ENCODE measurements around the gene SULT1A1.

Gene SULT1A1

DNA sequence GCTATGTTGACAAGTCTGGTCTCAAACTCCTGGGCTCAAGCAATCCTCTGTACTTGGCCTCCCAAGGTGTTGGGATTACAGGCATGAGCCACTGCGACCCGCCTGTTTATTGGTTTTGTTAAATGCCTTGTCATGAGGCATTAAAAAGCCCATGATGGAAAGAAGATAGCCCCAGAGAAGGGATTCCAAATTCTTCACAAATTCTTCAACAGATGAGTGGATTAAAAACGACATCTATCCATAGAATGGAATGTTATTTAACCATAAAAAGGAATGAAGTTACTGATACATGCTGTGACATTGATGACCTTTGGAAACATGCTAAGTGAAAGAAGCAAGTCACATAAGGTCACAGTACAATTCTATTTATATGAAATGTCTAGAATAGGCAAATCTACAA is 51.4 kb downstream of the SULT1A1 start:
- no peak for DNase-seq (ENCODE audit: low read depth)

DNA sequence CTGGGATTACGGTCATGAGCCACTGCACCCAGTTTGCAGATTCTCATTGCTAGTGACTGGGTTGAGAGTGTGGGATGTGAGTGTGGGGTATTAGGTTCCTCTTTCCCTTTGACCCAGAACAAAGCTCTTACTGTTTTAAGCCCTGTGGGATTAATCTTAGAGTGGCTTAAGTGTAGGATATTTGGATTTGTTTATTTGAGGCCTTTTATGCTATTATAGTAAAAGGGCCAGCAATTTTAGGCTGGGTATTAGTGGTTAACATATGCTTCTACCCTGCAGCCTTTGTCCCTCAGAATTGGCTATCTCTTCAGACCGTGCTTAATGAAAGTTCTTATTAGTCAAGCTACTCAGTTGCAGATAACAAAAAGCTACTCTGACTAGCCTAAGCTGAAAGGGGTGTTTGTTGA is 52.9 kb downstream of the SULT1A1 start:
- DNase-seq (ENCODE audit: low read depth): no peak

DNA sequence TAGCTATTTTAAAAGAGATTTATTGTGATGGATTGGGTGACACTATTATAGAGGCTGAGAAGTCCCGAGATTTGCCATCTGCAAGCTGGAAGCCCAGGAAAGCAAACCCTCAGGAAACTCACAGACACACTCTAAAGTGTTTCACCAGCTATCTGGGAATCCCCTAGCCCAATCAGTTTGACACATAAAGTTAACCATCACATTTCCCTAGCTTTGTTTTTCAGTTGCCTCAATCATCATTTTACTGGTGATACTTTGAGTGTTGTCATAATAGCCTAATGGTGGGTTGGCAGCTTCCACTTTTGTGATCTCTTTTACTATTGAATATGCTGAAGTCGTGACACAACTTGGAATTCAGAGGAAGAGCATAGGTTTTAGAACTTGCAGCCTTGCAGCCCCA is 54.3 kb downstream of the SULT1A1 start:
- no peak for DNase-seq (ENCODE audit: low read depth)
